ENCODE data around the gene TMEM115. TPM values are rescaled to one million over a fixed set of nuclear protein-coding genes. Genes with fewer than 3 reads are reported as not detected.
A peak's percentile ranks its signal among the peaks of the same experiment; 100 is the strongest.

Gene TMEM115
- total and polyA plus RNA-seq, 2 donors (not counting 3 experiments of a cell fraction or from before 2014, with no cell fraction given) = 44.7 to 65.5 TPM

DNA sequence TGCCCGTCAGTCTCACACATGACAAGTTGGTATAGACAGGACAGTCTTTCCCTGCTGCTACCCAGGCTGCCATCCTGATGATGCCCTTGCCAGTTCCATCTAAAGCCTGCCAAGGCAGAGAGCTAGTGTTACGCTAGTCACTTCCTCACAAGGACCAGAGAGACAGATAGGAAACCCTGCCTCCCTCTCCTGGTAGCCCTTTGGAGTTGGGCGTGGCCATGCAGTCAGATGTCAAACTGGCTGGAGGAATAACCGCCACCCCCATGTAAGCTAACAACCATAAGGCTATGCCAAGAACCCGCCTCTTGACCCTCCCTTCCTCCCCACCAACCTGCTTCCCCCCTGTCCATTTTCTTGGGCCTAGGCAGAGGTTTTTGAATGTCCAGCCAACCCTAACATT lies 2.8 kb downstream of the TMEM115 start:
- ChIA-PET POLR2A (no interaction called here), CTCF (interaction anchor here (1.0 to 2.1 kb wide), 6 partner anchors 9 to 259 kb away, joined by 3 to 14 read pairs (median 4); partner anchors contain the start of gene ZMYND10)
- Histone ChIP-seq H3K27me3 (ENCODE audit: control insufficient read depth in 2 of 2, insufficient read depth in 2 of 2, low read length in 2 of 2) (no peaks in the 10 kb centered on the region), H3K36me3 (ENCODE audit: control insufficient read depth in 2 of 2, extremely low read depth in 1 of 2, insufficient read depth in 2 of 2, low read length in 2 of 2) (peaks cover 8 to 28% of the 10 kb centered on the region in 2 experiments), H3K79me2 (ENCODE audit: control insufficient read depth, insufficient read depth, low read length) (peaks cover 43% of the 10 kb centered on the region), H2AFZ (ENCODE audit: low read depth, low read length) (no peak overlapping the region), H3K9me1 (replicated peaks; ENCODE audit: control insufficient read depth, extremely low read depth, insufficient read depth, low read length) (no peaks in the 10 kb centered on the region), H3K27ac (ENCODE audit: insufficient read depth, low read depth, low read length) (no peak overlapping the region), H3K9me3 (replicated peaks; ENCODE audit: control insufficient read depth, insufficient read depth, low read length) (no peaks in the 10 kb centered on the region), H3K4me3 (replicated peaks in 1 of 3; ENCODE audit: insufficient read depth in 1 of 3, low read depth in 1 of 3, low read length in 3 of 3) (peak overlapping the region in 2 of 3 experiments; percentile 6 to 63), H3K9ac (replicated peaks; ENCODE audit: extremely low read depth, insufficient read depth, low read length) (no peak overlapping the region), H4K20me1 (replicated peaks; ENCODE audit: control insufficient read depth, extremely low read depth, insufficient read depth, low read length) (peaks cover 6% of the 10 kb centered on the region), H3K4me1 (ENCODE audit: control insufficient read depth, extremely low read depth, insufficient read depth, low read length) (peaks cover 33% of the 10 kb centered on the region), H3K4me2 (ENCODE audit: insufficient read depth, low read length) (peak overlapping the region; percentile 90)
- BruUV-seq (replicated peaks) = no TSS peak
- DNase-seq (ENCODE audit: low read depth, low spot score) = no peak
- intact Hi-C loops (cut with micrococcal nuclease) = loop anchor here (5.0 kb wide), 1 partner anchor 1036 kb away; the partner anchor contains the start of gene RBM15B
- dilution Hi-C loops (cut with MboI; ENCODE audit: extremely low pct_ligation_motif_present, low sequenced_read_pairs) = no loop called here
- TF ChIP-seq JUN (IDR thresholded peaks at IDR 0.05; ENCODE audit: borderline replicate concordance, insufficient read depth, insufficient read length, low read depth) = no peak
- peak; percentile 48 for TF ChIP-seq POLR2A (IDR thresholded peaks at IDR 0.05; ENCODE audit: low read depth, low read length)
- no peak for FAIRE-seq

DNA sequence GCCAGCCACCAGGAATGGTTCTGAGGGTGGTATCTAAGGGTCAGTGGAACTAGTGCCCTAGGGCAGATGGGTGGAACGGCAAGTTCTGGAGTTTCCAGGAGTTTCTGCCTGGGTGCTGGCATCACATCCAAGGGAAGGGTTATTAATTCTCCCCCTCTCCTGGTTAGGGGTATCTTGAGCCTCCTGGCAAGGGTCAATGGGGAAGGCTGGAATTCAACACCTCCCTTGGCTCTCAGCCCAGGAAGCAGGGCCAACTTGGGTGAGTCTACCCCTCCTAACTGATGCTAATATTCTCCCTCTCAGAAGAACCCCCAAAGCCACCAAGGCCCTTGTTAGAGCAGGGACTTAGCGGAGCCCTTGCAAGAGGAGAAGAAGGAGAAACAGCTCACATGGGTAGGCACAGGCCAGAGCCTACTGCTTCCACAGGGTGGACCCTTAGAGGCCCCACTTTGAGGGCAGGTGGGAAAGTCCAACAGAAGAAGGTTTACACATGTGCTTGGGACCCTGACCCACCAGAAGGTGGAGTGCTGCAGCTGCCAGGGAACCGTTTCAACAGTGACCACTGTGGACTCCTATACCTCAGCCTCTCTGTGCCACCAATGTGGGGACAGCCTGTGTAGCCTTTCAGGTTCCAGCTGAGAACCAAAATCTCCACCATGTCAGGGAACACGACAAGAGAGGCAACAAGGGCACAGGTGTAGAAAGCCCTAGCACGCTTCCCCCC lies 3.3 kb downstream of the TMEM115 start:
- no peak overlapping the region for H2AFZ ChIP-seq (ENCODE audit: low read depth, low read length)
- FAIRE-seq (no peak), DNase-seq (ENCODE audit: low read depth, low spot score) (no peak)
- TF ChIP-seq GATA2 (IDR thresholded peaks at IDR 0.05; ENCODE audit: insufficient read depth, insufficient read length, low read depth, low read length) = no peak
- TF ChIP-seq, protein P1, sequence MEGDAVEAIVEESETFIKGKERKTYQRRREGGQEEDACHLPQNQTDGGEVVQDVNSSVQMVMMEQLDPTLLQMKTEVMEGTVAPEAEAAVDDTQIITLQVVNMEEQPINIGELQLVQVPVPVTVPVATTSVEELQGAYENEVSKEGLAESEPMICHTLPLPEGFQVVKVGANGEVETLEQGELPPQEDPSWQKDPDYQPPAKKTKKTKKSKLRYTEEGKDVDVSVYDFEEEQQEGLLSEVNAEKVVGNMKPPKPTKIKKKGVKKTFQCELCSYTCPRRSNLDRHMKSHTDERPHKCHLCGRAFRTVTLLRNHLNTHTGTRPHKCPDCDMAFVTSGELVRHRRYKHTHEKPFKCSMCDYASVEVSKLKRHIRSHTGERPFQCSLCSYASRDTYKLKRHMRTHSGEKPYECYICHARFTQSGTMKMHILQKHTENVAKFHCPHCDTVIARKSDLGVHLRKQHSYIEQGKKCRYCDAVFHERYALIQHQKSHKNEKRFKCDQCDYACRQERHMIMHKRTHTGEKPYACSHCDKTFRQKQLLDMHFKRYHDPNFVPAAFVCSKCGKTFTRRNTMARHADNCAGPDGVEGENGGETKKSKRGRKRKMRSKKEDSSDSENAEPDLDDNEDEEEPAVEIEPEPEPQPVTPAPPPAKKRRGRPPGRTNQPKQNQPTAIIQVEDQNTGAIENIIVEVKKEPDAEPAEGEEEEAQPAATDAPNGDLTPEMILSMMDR (IDR thresholded peaks at IDR 0.05; ENCODE audit: extremely low read depth in 1 of 2, insufficient read depth in 1 of 2, low read depth in 1 of 2, low read length in 2 of 2) = no peak
- no TSS peak for BruUV-seq (replicated peaks)
- intact Hi-C loops (cut with micrococcal nuclease) (loop anchor here (5.0 kb wide), 1 partner anchor 1036 kb away; the partner anchor contains the start of gene RBM15B), dilution Hi-C loops (cut with MboI; ENCODE audit: extremely low pct_ligation_motif_present, low sequenced_read_pairs) (no loop called here)
- peaks cover 38% of the 10 kb centered on the region for H3K4me1 ChIP-seq (ENCODE audit: control insufficient read depth, extremely low read depth, insufficient read depth, low read length)
- POLR2A ChIA-PET = no interaction called here
- no peaks in the 10 kb centered on the region for H3K9me1 ChIP-seq (replicated peaks; ENCODE audit: control insufficient read depth, extremely low read depth, insufficient read depth, low read length)
- H3K4me3 ChIP-seq (replicated peaks in 1 of 3; ENCODE audit: insufficient read depth in 1 of 3, low read depth in 1 of 3, low read length in 3 of 3) = peak overlapping the region in 2 of 3 experiments; percentile 6 to 63
- CTCF ChIA-PET = interaction anchor here (1.3 to 2.1 kb wide), 3 partner anchors 15 to 260 kb away, joined by 4 to 14 read pairs (median 4); no protein-coding TSS in a partner anchor
- peak overlapping the region; percentile 90 for H3K4me2 ChIP-seq (ENCODE audit: insufficient read depth, low read length)
- H3K79me2 ChIP-seq (ENCODE audit: control insufficient read depth, insufficient read depth, low read length) = peaks cover 43% of the 10 kb centered on the region
- no peak overlapping the region for H3K27ac ChIP-seq (ENCODE audit: insufficient read depth, low read depth, low read length)
- H3K36me3 ChIP-seq (ENCODE audit: control insufficient read depth in 2 of 2, extremely low read depth in 1 of 2, insufficient read depth in 2 of 2, low read length in 2 of 2) = peaks cover 8 to 28% of the 10 kb centered on the region in 2 experiments
- H3K27me3 ChIP-seq (ENCODE audit: control insufficient read depth in 2 of 2, insufficient read depth in 2 of 2, low read length in 2 of 2) = no peaks in the 10 kb centered on the region
- peaks cover 6% of the 10 kb centered on the region for H4K20me1 ChIP-seq (replicated peaks; ENCODE audit: control insufficient read depth, extremely low read depth, insufficient read depth, low read length)
- H3K9me3 ChIP-seq (replicated peaks; ENCODE audit: control insufficient read depth, insufficient read depth, low read length) = no peaks in the 10 kb centered on the region
- H3K9ac ChIP-seq (replicated peaks; ENCODE audit: extremely low read depth, insufficient read depth, low read length) = no peak overlapping the region
